HepG2 (cell line): ENCODE results near the gene ULBP1. TPM values are rescaled to one million over a fixed set of nuclear protein-coding genes. Genes with fewer than 3 reads are reported as not detected.

Source experiments
- ATAC-seq: fragments of 200-7000 bp; cut with Tn5 transposase; 3 replicates; pipeline ENCODE4 v1.9.1; 2020; ENCODE audit warnings: mild to moderate bottlenecking, moderate library complexity
- BruUV-seq: library from RNA; stranded (reverse); fragments of 400-500 nt; replicated peaks from 2 replicates; lab custom pipeline; 2021; lab: Mats Ljungman, UMichigan
- CTCF ChIA-PET: fragments of 300-600 bp; formaldehyde crosslinking; extraction: SDS; loops from one replicate; lab custom pipeline; 2021; ENCODE audit warnings: low total read pairs, inconsistent platforms, low intra/inter-chr PET ratio; lab: Yijun Ruan, JAX
- POLR2A ChIA-PET: fragments of 350-600 bp; sonication (Branson Sonifier 250); formaldehyde crosslinking; loops from one replicate; lab custom pipeline; 2020; ENCODE audit warnings: antibody characterized with exemption, inconsistent platforms; lab: Yijun Ruan, JAX
- DNase-seq: peaks from one replicate; pipeline ENCODE4 v3.0.0-alpha.2; 2015; ENCODE audit warnings: low spot score
- FAIRE-seq: peaks from 3 replicates; lab custom pipeline; 2011; peaks lifted over from hg19 to GRCh38; lab: Jason Lieb, UNC
- H2AFZ ChIP-seq: one replicate; pipeline ENCODE4 v1.6.1; 2011; ENCODE audit warnings: low read length, inconsistent platforms
- H3K27ac ChIP-seq: fragments of 300-600 bp; 3 replicates; pipeline ENCODE4 v1.8.0; 2011; ENCODE audit warnings: mixed run types, mild to moderate bottlenecking, mixed read lengths, low read length, inconsistent platforms; ENCODE audit not compliant: insufficient read depth; ENCODE audit errors: extremely low read length
- H3K27me3 ChIP-seq, 2 experiments: fragments of 200-600 bp in 1 of 2; 2 replicates in 1 of 2; 3 replicates in 1 of 2; pipeline versions ENCODE4 v1.6.0 to v1.8.0; 2011; ENCODE audit warnings: low read length in 2 of 2, mild to moderate bottlenecking in 2 of 2, moderate library complexity in 2 of 2, inconsistent platforms in 1 of 2; ENCODE audit not compliant: insufficient read depth in 2 of 2, control insufficient read depth in 1 of 2
- H3K36me3 ChIP-seq, 2 experiments: fragments of 200-600 bp in 1 of 2; replicated peaks in 1 of 2; 2 replicates in 1 of 2; 3 replicates in 1 of 2; pipeline versions ENCODE4 v1.5.1 to v1.8.0; 2011; ENCODE audit warnings: low read length in 2 of 2, inconsistent platforms in 1 of 2; ENCODE audit not compliant: insufficient read depth in 2 of 2, control insufficient read depth in 1 of 2
- H3K4me1 ChIP-seq: 2 replicates; pipeline ENCODE4 v1.5.1; 2012; ENCODE audit warnings: low read length, inconsistent platforms; ENCODE audit not compliant: insufficient read depth
- H3K4me2 ChIP-seq: 2 replicates; pipeline ENCODE4 v1.6.0; 2011; ENCODE audit warnings: low read depth, low read length, inconsistent platforms
- H3K4me3 ChIP-seq, 3 experiments: fragments of 200-600 bp in 1 of 3; sonication (generic), shearing (Covaris generic) in 1 of 3; replicated peaks in 1 of 3; 2 replicates each; pipeline ENCODE4 v1.5.1; 2011 to 2016; ENCODE audit warnings: low read length in 3 of 3, inconsistent platforms in 2 of 3, low read depth in 2 of 3, mild to moderate bottlenecking in 2 of 3, control low read depth in 1 of 3, mixed read lengths in 1 of 3; ENCODE audit not compliant: insufficient read depth in 1 of 3
- H3K79me2 ChIP-seq: one replicate; pipeline ENCODE4 v1.6.1; 2011; ENCODE audit warnings: low read length, inconsistent platforms; ENCODE audit not compliant: insufficient read depth
- H3K9ac ChIP-seq: 2 replicates; pipeline ENCODE4 v1.6.0; 2011; ENCODE audit warnings: mild to moderate bottlenecking, low read depth, low read length, inconsistent platforms; ENCODE audit not compliant: insufficient read depth
- H3K9me3 ChIP-seq: 2 replicates; pipeline ENCODE4 v1.5.1; 2012; ENCODE audit warnings: mild to moderate bottlenecking, low read length
- H4K20me1 ChIP-seq: 2 replicates; pipeline ENCODE4 v1.6.0; 2011; ENCODE audit warnings: inconsistent platforms, mild to moderate bottlenecking, low read length, moderate library complexity; ENCODE audit not compliant: insufficient read depth
- CENPX ChIP-seq: sonication (generic); formaldehyde crosslinking; IDR thresholded peaks from 2 replicates; pipeline ENCODE4 v1.9.0; 2021; ENCODE audit warnings: mild to moderate bottlenecking, missing genetic modification reagents, moderate library complexity
- FOSL1 ChIP-seq: sonication (generic); formaldehyde crosslinking; IDR thresholded peaks from 2 replicates; pipeline ENCODE4 v1.9.0; 2021; ENCODE audit warnings: missing genetic modification reagents, borderline replicate concordance
- HES4 ChIP-seq: sonication (generic); formaldehyde crosslinking; IDR thresholded peaks from 2 replicates; pipeline ENCODE4 v1.9.0; 2021; ENCODE audit warnings: mild to moderate bottlenecking, missing genetic modification reagents, borderline replicate concordance
- HNRNPLL ChIP-seq: fragments of 200-400 bp; formaldehyde crosslinking; IDR thresholded peaks from 2 replicates; pipeline ENCODE4 v1.6.1; 2017; ENCODE audit warnings: mild to moderate bottlenecking, low read depth, low read length; ENCODE audit not compliant: poor library complexity, severe bottlenecking
- KDM5A ChIP-seq: fragments of 200-600 bp; sonication (generic); IDR thresholded peaks from 2 replicates; pipeline ENCODE4 v1.7.0; 2018; ENCODE audit warnings: antibody characterized with exemption, mild to moderate bottlenecking, low read length, borderline replicate concordance
- MED13 ChIP-seq: sonication (generic); formaldehyde crosslinking; IDR thresholded peaks from 2 replicates; pipeline ENCODE4 v1.5.0; 2020; ENCODE audit warnings: missing genetic modification reagents
- MYC ChIP-seq: sonication (generic); formaldehyde crosslinking; IDR thresholded peaks from 2 replicates; pipeline ENCODE4 v1.9.0; 2021; ENCODE audit warnings: missing genetic modification reagents, borderline replicate concordance
- PATZ1 ChIP-seq: sonication (generic); formaldehyde crosslinking; IDR thresholded peaks from 2 replicates; pipeline ENCODE4 v1.4.0; 2020; ENCODE audit warnings: missing genetic modification reagents
- PHB2 ChIP-seq: fragments of 450-650 bp; IDR thresholded peaks from 2 replicates; pipeline ENCODE4 v1.6.1; 2018; ENCODE audit not compliant: partially characterized antibody
- POLR2A ChIP-seq, 2 experiments: IDR thresholded peaks; 2 replicates each; pipeline ENCODE4 v1.6.1; 2011; ENCODE audit warnings: low read depth in 2 of 2, low read length in 2 of 2, mild to moderate bottlenecking in 1 of 2, moderate library complexity in 1 of 2; ENCODE audit not compliant: insufficient read depth in 1 of 2
- POLR2AphosphoS5 ChIP-seq: IDR thresholded peaks from 2 replicates; pipeline ENCODE4 v1.6.1; 2012; ENCODE audit warnings: low read depth, low read length
- RBM22 ChIP-seq: fragments of 200-400 bp; formaldehyde crosslinking; optimal IDR thresholded peaks from 2 replicates; pipeline ENCODE3; 2017; ENCODE audit warnings: mild to moderate bottlenecking, low read length, moderate library complexity
- RFX5 ChIP-seq: IDR thresholded peaks from 2 replicates; pipeline ENCODE4 v1.6.1; 2011; ENCODE audit warnings: low read depth, low read length, improper control_type of control experiment
- YEATS2 ChIP-seq: sonication (generic); formaldehyde crosslinking; IDR thresholded peaks from 2 replicates; pipeline ENCODE4 v1.4.0; 2020; ENCODE audit warnings: missing genetic modification reagents, borderline replicate concordance
- ZNF225 ChIP-seq: sonication (generic); formaldehyde crosslinking; IDR thresholded peaks from 2 replicates; pipeline ENCODE4 v1.4.0; 2020; ENCODE audit warnings: mild to moderate bottlenecking, missing genetic modification reagents
- ZNF333 ChIP-seq: sonication (generic); formaldehyde crosslinking; IDR thresholded peaks from 2 replicates; pipeline ENCODE4 v1.4.0; 2020; ENCODE audit warnings: mild to moderate bottlenecking, missing genetic modification reagents, borderline replicate concordance
- ZNF383 ChIP-seq: sonication (generic); formaldehyde crosslinking; IDR thresholded peaks from 2 replicates; pipeline ENCODE4 v1.4.0; 2020; ENCODE audit warnings: missing genetic modification reagents, mild to moderate bottlenecking, borderline replicate concordance
- ZNF7 ChIP-seq: IDR thresholded peaks from 2 replicates; pipeline ENCODE4 v1.6.1; 2016; ENCODE audit warnings: missing biosample characterization, missing genetic modification reagents
- ZNF772 ChIP-seq: sonication (generic); formaldehyde crosslinking; IDR thresholded peaks from 2 replicates; pipeline ENCODE4 v1.5.0; 2020; ENCODE audit warnings: mild to moderate bottlenecking, missing genetic modification reagents
- ZNF790 ChIP-seq: sonication (generic); formaldehyde crosslinking; IDR thresholded peaks from 2 replicates; pipeline ENCODE4 v1.8.0; 2022; ENCODE audit warnings: missing genetic modification reagents, mild to moderate bottlenecking, borderline replicate concordance
- WGBS: methylation state at CpG from one replicate; pipeline ENCODE4 v1.1.6; 2017; ENCODE audit warnings: low lambda C conversion rate; 5-methylcytosine and 5-hydroxymethylcytosine counted together
- in situ Hi-C: cut with HindIII; loops from 2 replicates; pipeline ENCODE4 v1.10.0; 2017; ENCODE audit warnings: low pct_unique_long_range_greater_than_20kb; ENCODE audit not compliant: extremely low pct_ligation_motif_present
- intact Hi-C: fragments of 100-400 bp; cut with micrococcal nuclease; formaldehyde crosslinking; loops from one replicate; pipeline ENCODE4 v1.10.0; 2022; ENCODE audit not compliant: unreplicated experiment
- polyA plus RNA-seq, 8 experiments: library from polyadenylated mRNA; depleted of rRNA in 3 of 8; stranded (reverse) in 7 of 8; unstranded in 1 of 8; fragments of >200 nt; fragmentation: Illumina TruSeq in 4 of 8; extraction: Trizol in 4 of 8; gene quantifications; 2 replicates each; pipeline versions ENCODE4 v1.2.1 to v1.2.3, GENCODE V29; 2011 to 2016; ENCODE audit warnings: low read depth in 4 of 8, missing spikeins in 1 of 8, mixed read lengths in 1 of 8; ENCODE audit not compliant: insufficient read depth in 1 of 8
- total RNA-seq, 5 experiments: library from RNA; depleted of rRNA; stranded (reverse); fragments of >200 nt; fragmentation: Illumina TruSeq; extraction: Trizol; gene quantifications; 2 replicates each; pipeline ENCODE4 v1.2.3, GENCODE V29; 2016; ENCODE audit warnings: low read depth in 1 of 5
- TF ChIP-seq, protein P1 (sequence below): sonication (generic); formaldehyde crosslinking; IDR thresholded peaks from 2 replicates; pipeline ENCODE4 v1.4.0; 2020; ENCODE audit warnings: missing genetic modification reagents

The ULBP1 gene
- total and polyA plus RNA-seq, 2 of the 13 experiments (the other 11 are each of a cell fraction or from before 2014, with no cell fraction given) = 0.04 to 0.09 TPM

DNA sequence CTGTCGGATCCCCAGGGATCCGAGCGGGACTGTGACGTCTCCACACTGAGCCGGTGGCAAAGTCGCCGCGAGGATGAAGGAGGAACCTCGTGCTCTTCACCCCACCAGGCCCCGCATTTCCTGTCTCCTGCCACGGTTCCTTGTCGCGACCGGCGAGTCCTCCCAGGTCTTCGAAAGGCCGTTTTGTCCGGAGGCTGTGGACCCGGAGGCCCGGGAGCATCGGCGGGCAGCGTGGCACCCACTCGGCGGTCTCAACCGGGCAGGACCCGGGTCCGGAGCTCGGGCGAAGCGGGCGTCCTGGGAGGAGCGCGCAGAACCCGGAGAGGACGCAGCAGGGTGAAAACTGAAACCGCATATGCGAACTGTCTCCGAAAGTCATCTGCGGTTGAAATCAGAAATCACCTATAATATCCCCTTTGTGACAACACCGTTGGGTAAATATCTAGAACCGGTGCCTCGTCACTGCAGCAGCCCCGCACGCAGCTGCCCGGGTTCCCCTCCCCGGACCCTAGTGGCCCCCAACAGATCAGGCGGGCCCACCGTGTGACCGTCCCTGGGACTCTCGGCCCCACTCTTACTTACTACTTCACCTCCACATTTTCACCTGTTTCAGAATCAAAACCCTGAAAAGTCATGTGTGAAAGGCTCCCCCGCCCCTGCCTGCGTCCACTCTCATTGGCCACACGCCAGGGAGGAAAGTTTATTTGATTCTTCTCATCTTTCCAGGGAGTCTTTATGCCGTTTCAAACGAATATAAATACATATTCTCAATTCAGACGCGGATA lies 25.0 kb upstream of the ULBP1 start (continued):
- TF ChIP-seq ZNF225 (0 out of 2 replicates have a peak, but pooled peaks have one; percentile 71), HES4 (CRISPR knock-in tag) (no peak), PATZ1 (CRISPR knock-in tag) (no peak), HNRNPLL (peak; percentile 53), MED13 (CRISPR knock-in tag) (no peak), POLR2A (IDR thresholded peaks at IDR 0.05; ENCODE audit: insufficient read depth in 1 of 2, low read depth in 2 of 2, low read length in 2 of 2) (no peak), FOSL1 (CRISPR knock-in tag) (no peak)
- TF ChIP-seq, protein P1, sequence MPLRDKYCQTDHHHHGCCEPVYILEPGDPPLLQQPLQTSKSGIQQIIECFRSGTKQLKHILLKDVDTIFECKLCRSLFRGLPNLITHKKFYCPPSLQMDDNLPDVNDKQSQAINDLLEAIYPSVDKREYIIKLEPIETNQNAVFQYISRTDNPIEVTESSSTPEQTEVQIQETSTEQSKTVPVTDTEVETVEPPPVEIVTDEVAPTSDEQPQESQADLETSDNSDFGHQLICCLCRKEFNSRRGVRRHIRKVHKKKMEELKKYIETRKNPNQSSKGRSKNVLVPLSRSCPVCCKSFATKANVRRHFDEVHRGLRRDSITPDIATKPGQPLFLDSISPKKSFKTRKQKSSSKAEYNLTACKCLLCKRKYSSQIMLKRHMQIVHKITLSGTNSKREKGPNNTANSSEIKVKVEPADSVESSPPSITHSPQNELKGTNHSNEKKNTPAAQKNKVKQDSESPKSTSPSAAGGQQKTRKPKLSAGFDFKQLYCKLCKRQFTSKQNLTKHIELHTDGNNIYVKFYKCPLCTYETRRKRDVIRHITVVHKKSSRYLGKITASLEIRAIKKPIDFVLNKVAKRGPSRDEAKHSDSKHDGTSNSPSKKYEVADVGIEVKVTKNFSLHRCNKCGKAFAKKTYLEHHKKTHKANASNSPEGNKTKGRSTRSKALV (CRISPR knock-in tag) = peak; percentile 94

- DNase-seq (no peak), ATAC-seq (no peak), FAIRE-seq (no peak)
- no peak overlapping the region for H2AFZ ChIP-seq
- peaks cover 21 to 76% of the 10 kb centered on the region in 2 experiments for H3K27me3 ChIP-seq
- BruUV-seq = no TSS peak
- peak overlapping the region; percentile 82; the same call in 1 of the 2 replicates for H3K4me2 ChIP-seq
- CTCF ChIA-PET = no interaction called here
- no peaks in the 10 kb centered on the region for H3K9me3 ChIP-seq
- POLR2A ChIA-PET = no interaction called here
- intact Hi-C loops = loop anchor here (10.0 kb wide), 1 partner anchor 875 kb away; no protein-coding TSS in a partner anchor
- H3K4me3 ChIP-seq = no peak overlapping the region
- H3K4me1 ChIP-seq = peaks cover 12% of the 10 kb centered on the region
- H3K27ac ChIP-seq = no peak overlapping the region
- in situ Hi-C loops = loop anchor here (5.0 to 10.0 kb wide), 2 partner anchors 68 to 875 kb away; no protein-coding TSS in a partner anchor
- H4K20me1 ChIP-seq = no peaks in the 10 kb centered on the region; the same call in 1 of the 2 replicates
- H3K79me2 ChIP-seq = no peaks in the 10 kb centered on the region
- no peaks in the 10 kb centered on the region for H3K36me3 ChIP-seq
- no peak overlapping the region for H3K9ac ChIP-seq
- WGBS = 37% methylated on average over 5 of the region's 5 CpGs
- TF ChIP-seq ZNF772 (no peak), RFX5 (no peak), ZNF333 (CRISPR knock-in tag) (no peak), KDM5A (no peak), CENPX (CRISPR knock-in tag) (no peak), RBM22 (no peak), ZNF7 (CRISPR knock-in tag) (no peak), YEATS2 (CRISPR knock-in tag) (no peak), POLR2AphosphoS5 (no peak), ZNF790 (CRISPR knock-in tag) (no peak), MYC (no peak), PHB2 (no peak), ZNF383 (CRISPR knock-in tag) (no peak)
Measured at GRCh38 chr6:149939356-149939648, 24.4 kb upstream of the ULBP1 start.
